Gastroesophageal sphincter (tissue), 3 donors: ENCODE measurements around the gene BYSL.

ENCODE experiments used
- CTCF ChIP-seq, 4 experiments: fragments of 200-600 bp in 2 of 4; fragments of 450-650 bp in 2 of 4; sonication (generic) in 1 of 4; IDR thresholded peaks; one replicate each; pipeline ENCODE4 v1.5.1; 2017 to 2019; ENCODE audit warnings: antibody characterized with exemption in 4 of 4, mild to moderate bottlenecking in 2 of 4, moderate library complexity in 2 of 4
- EP300 ChIP-seq: sonication (generic); formaldehyde crosslinking; IDR thresholded peaks from one replicate; pipeline ENCODE4 v1.6.1; 2017; ENCODE audit warnings: antibody characterized with exemption, mild to moderate bottlenecking
- POLR2A ChIP-seq, 2 donors: fragments of 450-650 bp; IDR thresholded peaks; one replicate each; pipeline ENCODE4 v1.6.1; 2017; ENCODE audit warnings: antibody characterized with exemption in 2 of 2, mild to moderate bottlenecking in 2 of 2, moderate library complexity in 1 of 2
- POLR2AphosphoS5 ChIP-seq: sonication (generic); formaldehyde crosslinking; IDR thresholded peaks from one replicate; pipeline ENCODE4 v1.6.1; 2017; ENCODE audit warnings: antibody characterized with exemption

- TF ChIP-seq POLR2A (IDR thresholded peaks at IDR 0.05), result no peak
- no peak for TF ChIP-seq CTCF (IDR thresholded peaks at IDR 0.05)
- TF ChIP-seq POLR2AphosphoS5, result no peak
- no peak for TF ChIP-seq EP300
Measured at GRCh38 chr6:41938590-41939175, 17.4 kb downstream of the BYSL start.
